HG03520 (cell line): ENCODE measurements around the gene SIGLEC9.

Experiments used
- ATAC-seq: cut with Tn5 transposase; IDR thresholded peaks from one replicate; pipeline ENCODE4 v1.9.1; 2021; ENCODE audit warnings: mild to moderate bottlenecking, moderate library complexity; ENCODE audit not compliant: unreplicated experiment

SIGLEC9 gene

DNA sequence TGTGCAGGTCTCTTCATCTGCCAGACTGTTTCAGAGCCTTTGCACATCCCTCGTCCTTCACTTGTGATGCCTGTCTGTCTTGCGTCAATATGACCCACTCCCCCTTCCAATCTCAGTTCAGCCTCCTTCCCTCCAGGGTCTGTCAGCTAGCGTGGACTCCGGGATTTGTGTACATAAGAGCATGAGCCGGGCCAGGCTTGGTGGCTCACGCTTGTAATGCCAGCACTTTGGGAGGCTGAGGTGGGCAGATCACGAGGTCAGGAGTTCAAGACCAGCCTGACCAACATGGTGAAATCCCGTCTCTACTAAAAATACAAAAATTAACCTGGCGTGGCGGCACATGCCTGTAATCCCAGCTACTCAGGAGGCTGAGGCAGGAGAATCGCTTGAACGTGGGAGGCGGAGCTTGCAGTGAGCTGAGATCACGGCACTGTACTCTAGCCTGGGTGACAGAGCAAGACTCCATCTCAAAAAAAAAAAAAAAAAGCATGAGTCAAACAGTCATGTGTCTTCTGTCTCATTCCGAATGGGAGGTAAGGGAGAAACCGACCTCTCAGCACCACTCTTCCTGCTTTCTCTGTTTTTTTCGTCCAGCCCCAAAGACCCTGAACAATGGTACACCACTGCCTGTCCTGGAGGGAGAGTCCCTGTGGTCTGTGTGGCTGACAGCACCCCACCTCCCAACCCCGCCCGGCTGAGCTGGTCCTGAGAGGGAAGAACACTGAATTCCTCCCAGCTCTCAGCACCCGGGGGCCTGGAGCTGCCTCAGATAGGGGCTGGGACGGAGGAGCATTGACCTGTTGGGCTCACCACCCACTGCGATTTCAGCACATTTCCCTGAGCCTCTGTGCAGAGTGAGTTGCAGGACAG, 2.4 kb upstream of the SIGLEC9 start:
- no peak for ATAC-seq

DNA sequence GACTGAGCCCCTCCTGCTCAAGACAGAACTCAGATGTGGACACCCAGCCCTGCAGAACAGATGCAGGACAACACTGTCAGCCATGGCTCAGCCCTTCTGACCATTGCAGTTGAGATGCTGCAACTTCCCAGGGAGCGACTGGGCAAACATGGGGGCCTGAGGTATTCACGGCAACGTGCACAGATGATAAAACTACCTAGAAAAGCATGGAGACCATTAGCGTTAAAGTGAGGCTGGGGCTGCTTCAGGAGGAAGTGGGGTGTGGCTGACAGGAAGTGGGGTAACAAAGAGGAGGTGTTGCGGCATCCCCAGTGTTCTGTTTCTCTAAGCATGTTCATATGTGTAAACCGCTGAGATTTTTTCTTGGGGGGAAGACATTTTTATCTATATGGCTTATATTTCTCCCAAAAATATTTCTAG, 1.3 kb upstream of the SIGLEC9 start:
- no peak for ATAC-seq

DNA sequence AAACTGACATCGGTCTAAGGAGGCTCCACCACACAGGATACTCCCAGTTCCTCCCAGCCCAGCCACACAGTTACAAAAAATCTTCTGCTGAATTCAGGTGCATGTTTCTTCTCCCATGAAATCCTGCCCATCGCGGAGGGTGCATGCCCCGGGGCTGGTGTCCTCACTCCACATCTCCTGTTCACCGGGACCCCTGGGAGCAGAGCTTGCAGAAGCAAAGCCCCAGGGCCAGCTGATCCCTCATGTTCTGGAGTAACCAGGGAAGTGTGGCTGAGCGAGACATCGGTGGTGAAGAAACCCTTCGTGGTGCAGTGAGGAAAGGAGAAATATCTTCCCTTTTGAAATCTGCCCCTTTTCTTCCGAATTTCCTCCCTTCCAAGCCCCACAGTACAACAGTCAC, 904 bp upstream of the SIGLEC9 start:
- no peak for ATAC-seq

DNA sequence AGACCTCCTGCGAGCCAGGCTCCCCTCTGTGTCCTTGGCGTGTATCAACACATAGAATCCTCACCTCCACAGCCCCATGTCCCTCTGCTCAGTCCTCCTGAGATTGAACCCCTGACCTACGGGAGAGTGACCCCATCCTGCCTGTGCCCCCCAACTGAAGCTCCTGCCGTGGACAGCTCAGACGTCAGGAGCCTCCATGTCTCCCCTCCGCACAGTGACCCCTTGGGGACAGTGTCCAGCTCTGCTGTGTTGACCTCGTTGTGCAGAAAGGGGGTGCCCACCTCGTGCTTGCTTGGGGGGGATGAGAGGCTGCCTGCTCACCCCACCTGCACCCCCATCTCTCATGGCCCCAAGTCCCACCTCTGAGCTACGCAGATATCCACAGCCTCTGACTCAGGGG, 490 bp upstream of the SIGLEC9 start:
- no peak for ATAC-seq

DNA sequence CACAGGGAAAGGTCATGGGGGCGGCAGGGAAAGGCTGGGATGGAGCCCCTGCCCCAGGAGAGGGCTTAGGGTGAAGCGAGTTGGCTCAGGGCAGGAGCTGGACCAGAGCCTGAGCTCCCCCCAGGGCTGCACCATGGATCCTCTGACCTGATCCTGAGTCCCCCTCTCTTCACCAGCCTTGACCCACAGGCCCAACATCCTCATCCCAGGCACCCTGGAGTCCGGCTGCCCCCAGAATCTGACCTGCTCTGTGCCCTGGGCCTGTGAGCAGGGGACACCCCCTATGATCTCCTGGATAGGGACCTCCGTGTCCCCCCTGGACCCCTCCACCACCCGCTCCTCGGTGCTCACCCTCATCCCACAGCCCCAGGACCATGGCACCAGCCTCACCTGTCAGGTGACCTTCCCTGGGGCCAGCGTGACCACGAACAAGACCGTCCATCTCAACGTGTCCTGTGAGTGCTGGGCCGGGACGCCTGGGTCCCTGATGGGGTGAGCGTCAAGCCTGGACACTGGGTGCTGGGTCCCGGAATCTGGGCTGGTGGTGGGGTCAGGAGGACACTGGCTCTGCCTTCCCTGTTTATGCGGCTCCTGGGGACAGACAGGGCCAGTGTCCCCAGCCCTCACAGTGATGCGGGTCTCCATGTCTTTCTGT, 842 bp downstream of the SIGLEC9 start:
- no peak for ATAC-seq

DNA sequence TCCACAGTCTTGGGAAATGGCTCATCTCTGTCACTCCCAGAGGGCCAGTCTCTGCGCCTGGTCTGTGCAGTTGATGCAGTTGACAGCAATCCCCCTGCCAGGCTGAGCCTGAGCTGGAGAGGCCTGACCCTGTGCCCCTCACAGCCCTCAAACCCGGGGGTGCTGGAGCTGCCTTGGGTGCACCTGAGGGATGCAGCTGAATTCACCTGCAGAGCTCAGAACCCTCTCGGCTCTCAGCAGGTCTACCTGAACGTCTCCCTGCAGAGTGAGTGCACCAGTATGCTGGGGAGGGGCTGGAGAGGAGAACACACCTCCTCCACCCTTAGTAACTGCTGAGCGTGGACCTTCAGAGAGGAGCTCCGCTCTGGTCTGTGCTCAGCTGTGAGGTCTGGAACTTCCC, 2.3 kb downstream of the SIGLEC9 start:
- ATAC-seq = no peak

DNA sequence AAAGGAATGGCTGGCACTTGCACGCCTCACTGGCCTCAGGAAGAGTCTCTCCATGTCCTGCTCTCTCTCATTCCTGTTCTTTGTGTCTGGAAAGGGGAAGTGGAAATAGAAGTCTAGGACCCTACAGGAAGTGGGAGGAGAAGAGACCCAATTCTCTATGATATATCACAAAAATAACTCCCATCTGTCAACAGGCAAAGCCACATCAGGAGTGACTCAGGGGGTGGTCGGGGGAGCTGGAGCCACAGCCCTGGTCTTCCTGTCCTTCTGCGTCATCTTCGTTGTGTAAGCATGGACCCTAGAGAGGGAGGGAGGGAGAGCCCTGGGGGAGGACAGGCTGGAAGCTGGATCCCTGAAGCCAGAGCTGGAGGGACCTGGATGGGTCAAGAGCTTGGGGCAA, 3.0 kb downstream of the SIGLEC9 start:
- ATAC-seq = no peak

DNA sequence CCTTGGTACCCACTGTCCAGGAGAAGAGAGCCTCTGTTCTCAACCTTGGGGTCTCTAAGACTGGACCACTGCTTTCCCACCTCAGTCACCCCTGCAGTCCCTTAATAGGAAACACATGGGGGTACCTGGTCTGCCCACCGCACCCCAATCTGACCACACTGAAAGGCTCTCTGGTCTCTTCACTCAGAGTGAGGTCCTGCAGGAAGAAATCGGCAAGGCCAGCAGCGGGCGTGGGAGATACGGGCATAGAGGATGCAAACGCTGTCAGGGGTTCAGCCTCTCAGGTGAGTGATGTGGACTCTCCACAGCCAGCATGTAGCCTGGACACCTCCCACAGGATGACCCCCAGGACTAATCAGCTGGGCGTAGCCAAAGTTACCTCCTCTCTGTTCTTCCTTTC, 3.5 kb downstream of the SIGLEC9 start:
- ATAC-seq = no peak

DNA sequence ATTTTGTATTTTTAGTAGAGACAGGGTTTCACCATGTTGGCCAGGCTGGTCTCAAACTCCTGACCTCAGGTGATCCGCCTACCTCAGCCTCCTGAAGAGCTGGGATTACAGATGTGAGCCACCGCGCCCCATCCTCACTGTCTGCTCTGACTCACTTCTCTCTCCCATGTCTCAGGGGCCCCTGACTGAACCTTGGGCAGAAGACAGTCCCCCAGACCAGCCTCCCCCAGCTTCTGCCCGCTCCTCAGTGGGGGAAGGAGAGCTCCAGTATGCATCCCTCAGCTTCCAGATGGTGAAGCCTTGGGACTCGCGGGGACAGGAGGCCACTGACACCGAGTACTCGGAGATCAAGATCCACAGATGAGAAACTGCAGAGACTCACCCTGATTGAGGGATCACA, 5.0 kb downstream of the SIGLEC9 start:
- ATAC-seq = no peak

DNA sequence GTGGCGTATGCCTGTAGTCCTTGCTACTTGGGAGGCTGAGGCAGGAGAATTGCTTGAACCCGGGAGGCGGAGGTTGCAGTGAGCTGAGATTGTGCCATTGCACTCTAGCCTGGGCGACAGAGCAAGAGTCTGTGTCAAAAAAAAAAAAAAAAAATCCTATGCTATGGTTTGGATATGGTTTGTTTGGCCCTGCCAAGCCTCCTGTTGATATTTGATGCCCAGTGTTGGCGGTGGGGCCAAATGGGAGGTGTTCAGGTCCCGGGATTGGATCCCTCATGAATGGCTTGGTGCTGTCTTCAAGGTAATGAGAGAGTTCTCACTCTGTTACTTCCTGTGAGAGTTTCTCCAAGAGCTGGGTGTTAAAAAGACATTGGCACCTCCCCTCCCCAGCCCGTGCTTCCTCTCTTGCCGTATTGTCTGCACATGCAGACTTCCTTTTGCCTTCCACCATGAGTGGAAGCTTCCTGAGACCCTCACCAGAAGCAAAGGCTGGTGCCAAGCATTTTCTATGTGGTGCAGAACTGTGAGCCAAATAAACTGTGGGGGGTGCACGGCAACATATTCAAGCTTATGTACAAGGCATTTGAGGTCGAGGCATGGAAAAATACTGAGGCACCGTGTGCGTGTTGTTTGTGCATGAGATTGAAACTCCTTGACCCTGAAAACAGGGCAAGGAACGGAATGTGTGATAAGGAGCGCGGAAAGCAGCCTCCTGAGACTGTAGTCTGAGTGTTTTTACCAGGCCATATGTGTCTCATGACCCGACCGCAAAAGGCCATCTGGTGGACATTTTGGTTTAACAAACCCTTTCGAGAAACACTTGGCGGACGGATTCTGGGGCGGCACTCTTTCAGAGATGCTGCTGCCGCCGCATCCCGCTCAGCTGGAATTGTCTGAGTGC, 7.3 kb downstream of the SIGLEC9 start:
- no peak for ATAC-seq

DNA sequence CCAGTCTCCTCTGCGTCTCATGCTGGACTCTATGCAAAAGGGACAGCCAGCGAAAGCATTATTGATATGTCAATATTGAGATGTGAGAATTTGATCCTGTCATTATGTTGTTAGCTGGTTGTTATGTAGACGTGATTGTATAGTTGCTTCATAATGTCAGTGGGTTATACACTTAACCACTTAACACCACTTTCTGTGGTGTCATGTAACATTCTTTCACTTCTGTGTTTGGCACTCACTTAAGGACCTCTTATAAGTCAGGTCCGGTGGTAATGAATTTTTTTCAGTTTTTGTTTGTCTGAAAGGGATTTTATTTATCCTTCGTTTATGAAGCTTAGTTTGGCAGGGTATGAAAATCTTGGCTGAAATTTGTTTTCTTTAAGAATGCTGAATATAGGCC, 10.3 kb downstream of the SIGLEC9 start:
- ATAC-seq = no peak

DNA sequence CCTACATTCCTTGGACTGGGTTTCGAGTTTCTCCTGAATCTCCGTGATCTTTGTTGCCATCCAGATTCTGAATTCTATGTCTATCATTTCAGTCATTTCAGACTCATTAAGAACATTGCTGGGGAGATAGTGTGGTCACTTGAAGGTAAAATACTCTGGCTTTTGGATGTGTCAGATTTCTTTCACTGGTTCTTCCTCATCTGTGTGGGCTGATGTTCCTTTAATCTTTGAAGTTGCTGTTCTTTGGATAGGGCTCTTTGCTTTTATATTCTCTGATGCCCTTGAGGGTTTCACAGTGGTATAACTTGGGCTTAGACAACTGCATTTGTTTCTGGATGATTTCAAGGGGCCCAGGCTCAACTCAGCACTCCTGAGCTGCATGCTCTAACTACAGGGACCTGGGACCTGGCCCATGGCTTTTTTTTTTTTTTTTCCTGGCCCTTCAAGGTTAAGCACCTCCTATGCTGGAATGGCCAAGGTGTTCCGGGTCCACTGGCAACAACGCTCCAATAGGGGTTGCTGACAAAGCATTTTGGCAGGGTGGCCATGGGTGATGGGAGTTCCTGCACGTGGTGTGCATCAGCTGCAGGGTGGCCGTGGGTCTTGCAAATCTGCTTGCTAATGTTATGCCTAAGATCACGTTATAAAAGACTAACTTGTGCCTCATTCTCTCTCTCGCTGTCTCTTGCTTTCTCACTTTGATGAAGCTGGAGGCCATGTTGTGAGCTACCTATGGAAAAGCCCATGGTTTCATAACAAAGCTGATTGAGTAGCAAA, 11.5 kb downstream of the SIGLEC9 start:
- ATAC-seq = no peak

DNA sequence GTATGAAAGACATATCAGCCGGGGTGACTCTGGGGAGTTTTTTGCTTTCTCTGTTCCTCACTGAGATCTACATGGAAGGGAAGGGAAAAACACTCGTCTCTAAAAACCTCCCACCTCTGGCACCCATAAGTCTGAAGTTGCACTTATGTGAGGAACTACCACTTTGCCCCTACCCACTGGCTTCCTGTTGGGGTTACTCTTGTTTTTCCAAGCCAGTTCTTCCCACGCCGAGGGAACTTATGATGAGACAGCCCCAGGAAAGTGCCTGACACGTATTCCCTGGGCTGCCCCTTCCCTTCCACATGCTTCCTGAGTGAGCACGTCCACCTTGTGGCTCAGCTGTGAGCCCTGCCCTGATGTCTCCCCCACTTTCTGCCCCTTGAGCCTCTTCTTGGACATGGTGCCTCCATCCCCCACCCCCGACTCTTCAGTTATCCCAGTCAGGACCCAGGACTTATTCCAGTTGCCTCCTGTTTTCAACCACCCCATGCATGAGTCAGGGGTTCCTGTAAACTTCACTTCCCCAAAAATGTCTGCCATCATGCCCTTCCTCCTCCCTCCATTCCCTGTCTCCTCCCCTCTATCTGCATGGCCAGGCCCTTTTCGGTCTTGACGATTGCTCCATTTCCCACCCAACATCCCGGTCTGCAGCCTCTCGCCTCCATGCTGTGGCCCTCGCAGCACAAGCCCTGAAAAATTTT, 12.3 kb downstream of the SIGLEC9 start:
- ATAC-seq = no peak

DNA sequence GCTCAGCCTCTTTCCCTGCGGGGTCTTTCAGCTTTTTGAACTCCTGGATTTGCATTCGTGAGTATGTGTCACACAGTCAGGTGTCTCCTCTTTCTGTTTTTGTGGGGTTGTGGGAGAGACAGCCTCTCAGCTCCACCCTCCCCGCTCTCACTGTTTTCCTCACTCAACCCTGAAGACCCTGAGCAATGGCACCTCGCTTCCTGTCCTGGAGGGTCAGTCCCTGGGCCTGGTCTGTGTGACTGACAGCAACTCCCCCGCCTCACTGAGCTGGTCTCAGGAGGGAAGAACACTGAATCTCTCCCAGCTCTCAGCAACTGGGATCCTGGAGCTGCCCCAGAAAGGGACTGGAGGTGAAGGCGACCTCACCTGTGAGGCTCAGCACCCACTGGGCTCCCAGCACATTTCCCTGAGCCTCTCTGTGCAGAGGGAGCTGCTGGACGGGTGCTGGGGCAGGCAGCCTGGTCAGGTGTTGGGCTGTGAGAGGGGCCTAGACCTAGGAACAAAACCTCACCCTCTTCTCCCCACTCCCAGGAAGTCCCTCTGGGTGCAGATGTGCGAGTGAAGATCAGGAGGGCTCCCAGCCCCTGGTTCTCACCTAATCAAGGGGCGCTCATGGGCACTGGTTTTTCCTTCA, 13.2 kb downstream of the SIGLEC9 start:
- ATAC-seq = no peak

DNA sequence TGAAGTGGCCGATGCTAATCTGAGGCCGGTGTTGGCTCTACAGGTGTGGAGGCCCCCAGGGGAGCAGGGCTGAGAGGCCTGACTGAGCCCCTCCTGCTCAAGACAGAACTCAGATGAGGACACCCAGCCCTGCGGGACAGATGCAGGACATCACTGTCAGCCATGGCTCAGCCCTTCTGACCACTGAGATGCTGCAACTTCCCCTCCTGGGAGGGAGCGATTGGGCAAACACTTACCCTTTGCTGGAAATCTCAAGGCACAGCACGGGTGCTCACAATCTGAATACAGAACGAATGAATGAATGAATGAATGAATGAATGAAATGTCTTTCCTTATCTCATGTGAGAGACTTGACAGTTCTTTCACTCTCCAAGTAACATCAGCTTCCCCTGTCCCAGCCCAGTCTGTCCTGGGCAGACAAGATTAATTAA, 13.9 kb downstream of the SIGLEC9 start:
- ATAC-seq = no peak

DNA sequence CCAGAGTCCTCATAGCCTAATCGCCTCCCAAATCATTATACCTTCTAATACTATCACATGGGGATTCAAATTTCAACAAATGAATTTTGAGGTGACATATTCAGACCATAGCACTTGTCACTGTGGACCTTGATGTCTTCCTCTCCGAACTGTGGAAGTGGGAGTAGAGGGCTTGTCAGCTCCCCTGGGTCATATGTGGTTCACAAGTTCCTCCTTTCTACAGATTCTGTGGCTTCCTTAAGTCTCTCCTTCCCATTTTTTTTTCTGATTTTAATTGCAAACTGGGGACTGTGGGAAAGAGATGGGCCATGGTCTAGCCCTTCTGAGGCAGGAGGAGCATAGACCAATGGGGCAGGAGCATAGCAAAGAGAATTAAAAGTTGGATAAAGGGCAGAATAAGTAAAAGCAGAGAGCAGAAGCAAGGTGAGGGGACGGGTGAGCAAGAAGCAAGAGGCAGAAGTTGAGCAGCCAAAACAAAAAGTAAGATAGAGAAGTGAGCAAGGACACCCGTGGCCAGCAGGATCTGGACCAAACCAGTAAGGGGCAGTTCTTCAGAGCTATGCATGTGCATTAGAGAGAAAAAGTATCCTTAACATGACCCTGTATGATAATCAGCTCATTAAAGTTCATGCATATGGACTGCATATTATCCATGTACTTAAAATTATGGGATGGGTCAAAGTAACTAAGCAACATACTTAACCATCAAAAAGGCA, 14.8 kb downstream of the SIGLEC9 start:
- ATAC-seq = no peak

DNA sequence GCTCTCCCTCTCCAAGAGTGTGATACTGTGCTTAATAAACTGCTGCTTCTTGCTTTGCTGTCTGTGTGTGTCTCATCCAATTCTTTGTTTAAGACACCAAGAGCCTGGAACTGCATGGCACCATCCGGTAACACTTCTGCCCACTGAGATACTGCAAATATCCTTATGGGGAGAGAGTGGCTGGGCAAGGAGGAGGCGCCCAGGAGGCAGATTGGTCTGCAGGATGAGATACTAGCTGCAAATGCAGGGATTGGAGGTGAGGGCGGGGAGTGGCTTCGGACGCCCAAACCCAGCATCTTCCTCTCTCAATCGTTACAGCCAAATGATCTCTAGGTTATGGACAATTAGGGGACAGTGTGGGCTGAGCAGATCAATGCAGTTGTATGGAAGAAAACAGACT, 15.7 kb downstream of the SIGLEC9 start:
- no peak for ATAC-seq

DNA sequence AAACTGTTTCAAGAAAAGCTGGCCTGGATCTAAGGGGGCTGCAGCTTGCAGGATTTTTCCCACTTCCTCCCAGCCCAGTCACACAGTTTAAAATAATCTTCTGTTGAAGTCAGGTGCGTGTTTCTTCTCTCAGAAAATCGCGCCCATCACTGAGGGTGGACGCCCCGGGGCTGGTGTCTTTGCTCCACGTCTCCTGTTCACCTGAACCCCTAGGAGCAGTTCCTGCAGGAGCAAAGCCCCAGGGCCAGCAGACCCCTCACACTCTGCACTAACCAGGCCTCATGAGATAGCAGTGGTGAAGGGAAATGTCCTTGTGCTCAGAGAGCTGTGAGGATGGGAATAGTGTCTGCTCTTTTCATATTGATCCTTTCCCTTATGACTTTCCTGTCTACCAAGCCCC, 16.5 kb downstream of the SIGLEC9 start:
- no peak for ATAC-seq

DNA sequence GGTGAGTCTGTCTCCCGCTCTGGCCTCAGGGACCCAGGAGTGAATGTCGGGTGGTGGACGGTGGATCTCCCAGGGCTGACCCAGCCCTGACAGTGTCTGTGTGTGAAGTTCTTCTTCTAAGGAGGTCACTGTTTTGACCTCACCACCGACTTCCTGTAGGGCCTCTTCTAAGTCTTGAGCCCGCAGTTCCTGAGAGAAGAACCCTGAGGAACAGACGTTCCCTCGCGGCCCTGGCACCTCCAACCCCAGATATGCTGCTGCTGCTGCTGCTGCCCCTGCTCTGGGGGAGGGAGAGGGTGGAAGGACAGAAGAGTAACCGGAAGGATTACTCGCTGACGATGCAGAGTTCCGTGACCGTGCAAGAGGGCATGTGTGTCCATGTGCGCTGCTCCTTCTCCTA, 17.4 kb downstream of the SIGLEC9 start, which contains the start of gene SIGLEC7:
TSS of gene SIGLEC7 (plus strand) at position 183 of the 400 bp plus-strand sequence. CDS start at position 252, 69 bp downstream.
- ATAC-seq = no peak
